COLO668 (cell line): ENCODE measurements around the gene PANK4.
A peak's percentile ranks its signal among the peaks of the same experiment; 100 is the strongest.
"Not testable (repeated sequence)": the region's sequence is repeated elsewhere in the genome, so short reads cannot be mapped to it uniquely, and the experiment has no call there.

ENCODE experiments used
- DNase-seq: peaks from one replicate; lab custom pipeline; 2025; ENCODE audit not compliant: unreplicated experiment; lab: John Stamatoyannopoulos, UW

The PANK4 gene

GRCh38 chr1:2559509-2560298 lies 33.3 kb upstream of the PANK4 start:
- DNase-seq = no peak

GRCh38 chr1:2558861-2559260 lies 32.5 kb upstream of the PANK4 start:
- DNase-seq = no peak

- no peak for DNase-seq
Measured at GRCh38 chr1:2558420-2558819, 32.0 kb upstream of the PANK4 start.

- no peak for DNase-seq
Measured at GRCh38 chr1:2557482-2558400, 31.3 kb upstream of the PANK4 start.

GRCh38 chr1:2556678-2557481 lies 30.5 kb upstream of the PANK4 start:
- peak; percentile 85 for DNase-seq

- peak; percentile 77 for DNase-seq
Measured at GRCh38 chr1:2556277-2556677, 29.9 kb upstream of the PANK4 start, which contains the start of gene TNFRSF14. TSS of gene TNFRSF14 (plus strand) at chr1:2556371. CDS start at chr1:2556665, 294 bp downstream.

- peak; percentile 75 for DNase-seq
Measured at GRCh38 chr1:2555634-2556276, 29.4 kb upstream of the PANK4 start.

GRCh38 chr1:2554621-2555387 lies 28.4 kb upstream of the PANK4 start:
- peak; percentile 27 for DNase-seq

- no peak for DNase-seq
Measured at GRCh38 chr1:2553871-2554620, 27.6 kb upstream of the PANK4 start.

- DNase-seq = not testable (repeated sequence)
Measured at GRCh38 chr1:2553076-2553475, 26.7 kb upstream of the PANK4 start.

GRCh38 chr1:2552189-2552588 lies 25.8 kb upstream of the PANK4 start:
- DNase-seq = no peak

GRCh38 chr1:2551544-2551943 lies 25.1 kb upstream of the PANK4 start:
- DNase-seq = not testable (repeated sequence)

GRCh38 chr1:2550309-2550861 lies 24.0 kb upstream of the PANK4 start:
- DNase-seq = not testable (repeated sequence)

- DNase-seq = not testable (repeated sequence)
Measured at GRCh38 chr1:2549367-2550029, 23.1 kb upstream of the PANK4 start.

- DNase-seq = peak; percentile 98
Measured at GRCh38 chr1:2548068-2548589, 21.7 kb upstream of the PANK4 start.

GRCh38 chr1:2547210-2548067 lies 21.0 kb upstream of the PANK4 start:
- peak; percentile 90 for DNase-seq
